Activated CD8-positive, alpha-beta memory T cell treated with anti-CD3 and anti-CD28 coated beads for 36 hours (primary cell): ENCODE results near the gene ALG14. TPM values are rescaled to one million over a fixed set of nuclear protein-coding genes. Genes with fewer than 3 reads are reported as not detected.
"Not testable (repeated sequence)": the region's sequence is repeated elsewhere in the genome, so short reads cannot be mapped to it uniquely, and the experiment has no call there.

Experiments used
- CTCF ChIA-PET: fragments of 350-600 bp; sonication (Branson Sonifier 250); formaldehyde crosslinking; loops from one replicate; lab custom pipeline; 2021; ENCODE audit warnings: antibody characterized with exemption; lab: Charles Lee
- POLR2A ChIA-PET: fragments of 350-600 bp; sonication (Branson Sonifier 250); formaldehyde crosslinking; loops from one replicate; lab custom pipeline; 2021; ENCODE audit warnings: antibody characterized with exemption; lab: Charles Lee
- total RNA-seq, 2 experiments: library from RNA; stranded (reverse); gene quantifications; one replicate each; pipeline ENCODE4 v1.2.3, GENCODE V29; 2021

The ALG14 gene
- total RNA-seq, 2 experiments from 2014 or later, result 3.7 to 4.6 TPM

DNA sequence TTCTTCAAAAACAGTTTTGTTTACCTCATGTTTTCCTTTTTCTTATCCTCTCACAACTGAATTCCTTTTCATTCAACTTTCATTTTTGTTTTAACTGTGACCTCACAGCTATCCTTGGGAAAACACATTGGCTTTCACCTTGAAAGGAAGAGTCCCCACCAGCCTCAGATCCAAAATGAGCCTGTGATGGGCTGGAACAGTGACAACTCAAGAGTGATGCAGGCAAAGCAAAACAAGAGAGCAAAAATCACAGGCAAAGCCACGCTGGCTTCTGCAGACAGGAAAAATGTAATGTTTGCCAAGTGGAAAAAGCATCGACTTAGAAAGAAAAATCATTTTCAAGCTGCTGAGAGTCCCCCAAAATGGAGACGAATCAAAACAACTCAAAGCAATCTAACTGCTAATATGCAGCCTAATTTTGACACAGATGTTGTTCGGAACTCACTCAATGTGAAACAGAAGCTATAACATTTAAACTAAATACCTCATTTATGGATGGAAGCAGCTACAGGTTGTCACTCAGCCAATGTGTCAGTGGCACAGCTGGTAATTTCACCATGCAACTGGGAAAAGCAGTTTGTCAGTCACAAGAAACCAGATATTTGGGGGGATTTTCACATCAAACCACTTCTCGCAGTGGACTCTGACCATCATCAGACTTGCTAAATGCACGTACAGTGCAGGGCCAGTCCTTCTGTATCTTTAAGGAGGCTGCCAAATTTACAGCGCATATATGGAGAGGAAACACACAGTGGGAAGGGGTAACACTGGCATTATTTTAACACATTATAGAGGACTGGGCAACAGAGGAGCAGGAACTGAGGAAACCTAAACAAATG, 50.7 kb downstream of the ALG14 start:
- CTCF ChIA-PET, result no interaction called here
- POLR2A ChIA-PET, result no interaction called here

DNA sequence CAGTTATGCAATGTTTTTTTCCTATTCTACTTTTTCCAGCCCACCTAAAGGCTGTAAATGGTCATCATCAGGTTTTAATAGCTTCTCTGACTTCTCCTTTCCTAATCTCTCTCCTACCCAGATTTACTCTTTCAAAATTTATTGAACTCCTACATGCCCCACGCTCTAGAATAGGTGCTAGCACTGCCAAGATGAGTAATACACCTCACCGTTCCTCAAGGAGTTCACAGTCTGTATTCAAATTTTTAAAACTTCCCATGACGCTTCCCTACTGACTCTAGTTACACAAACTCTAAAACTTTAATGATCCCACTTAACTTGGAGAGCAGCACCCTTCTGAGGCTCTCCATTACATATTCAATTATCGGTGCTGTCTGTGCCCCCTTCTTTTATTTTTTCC, 51.6 kb downstream of the ALG14 start:
- ChIA-PET CTCF (no interaction called here), POLR2A (no interaction called here)

- POLR2A ChIA-PET, CTCF ChIA-PET: not testable (repeated sequence)
Observed at GRCh38 chr1:95019466-95019865, 53.3 kb downstream of the ALG14 start.

DNA sequence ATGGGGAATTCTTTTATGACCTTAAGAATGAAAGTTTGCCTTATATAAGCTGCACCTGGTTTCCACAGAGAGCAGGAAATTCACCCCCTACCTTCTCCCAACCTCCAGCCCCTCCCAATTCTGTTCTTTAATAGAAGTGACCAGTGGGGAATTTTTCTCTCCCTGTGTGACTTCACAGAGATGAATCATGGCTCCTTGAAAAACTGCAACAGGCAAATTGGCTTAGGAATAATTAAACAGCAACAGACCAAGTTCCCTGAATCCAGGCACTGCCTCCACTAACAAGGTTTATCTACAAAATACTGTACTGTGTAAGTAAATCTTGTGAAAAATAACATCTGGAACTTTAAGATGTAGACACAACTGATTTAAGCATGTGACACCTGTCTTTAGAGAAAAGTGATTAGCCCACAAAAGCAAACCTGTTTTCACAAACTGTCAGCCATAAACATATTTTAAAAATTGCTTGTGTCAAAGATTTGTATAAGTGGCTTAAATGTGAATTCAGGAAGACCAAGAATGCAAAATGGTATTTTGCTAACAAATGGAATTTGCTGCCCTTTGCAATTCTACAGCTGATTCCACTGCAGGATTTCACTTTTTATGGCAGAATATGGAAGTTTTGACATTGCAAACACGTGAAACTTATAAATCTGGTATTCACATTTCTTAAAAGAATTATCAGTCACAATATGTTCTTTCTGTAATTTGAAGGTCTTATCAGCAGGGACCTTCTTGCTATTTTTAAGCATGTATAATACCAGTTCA, 54.0 kb downstream of the ALG14 start:
- CTCF ChIA-PET, result no interaction called here

GRCh38 chr1:95017775-95018174, 55.0 kb downstream of the ALG14 start:
- CTCF ChIA-PET, result no interaction called here
- POLR2A ChIA-PET, result no interaction called here

More for the DNA sequence above, 54.0 kb downstream of the ALG14 start:
- POLR2A ChIA-PET, result no interaction called here

GRCh38 chr1:95015076-95015475, 57.7 kb downstream of the ALG14 start:
- CTCF ChIA-PET, result no interaction called here
- POLR2A ChIA-PET, result no interaction called here

GRCh38 chr1:95013950-95014574, 58.7 kb downstream of the ALG14 start:
- CTCF ChIA-PET, result interaction anchor here (0.7 kb wide), 1 partner anchor 712 kb away, joined by 3 read pairs; no protein-coding TSS in a partner anchor
- POLR2A ChIA-PET, result no interaction called here

DNA sequence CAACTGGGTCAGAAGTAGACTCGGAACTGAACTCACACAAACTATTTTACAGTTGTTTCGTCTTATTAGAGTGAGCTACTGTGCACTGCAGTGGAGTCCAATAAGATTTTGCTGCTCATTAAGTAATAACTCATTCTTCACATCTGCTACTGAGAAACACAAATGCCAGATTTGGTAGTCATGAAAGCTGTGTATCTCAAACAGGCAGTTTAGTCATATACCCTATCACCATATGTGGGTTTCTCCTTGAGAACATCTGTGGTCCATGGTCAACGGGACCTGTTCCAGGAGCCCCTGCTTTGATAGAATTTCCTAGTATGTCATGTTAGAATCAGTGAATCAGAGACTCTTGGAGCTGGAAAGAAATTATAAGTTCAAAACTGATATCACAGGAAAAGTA, 60.4 kb downstream of the ALG14 start:
- POLR2A ChIA-PET, result no interaction called here
- CTCF ChIA-PET, result no interaction called here

- POLR2A ChIA-PET, result no interaction called here
- CTCF ChIA-PET, result no interaction called here
Observed at GRCh38 chr1:95010158-95010557, 62.6 kb downstream of the ALG14 start.

DNA sequence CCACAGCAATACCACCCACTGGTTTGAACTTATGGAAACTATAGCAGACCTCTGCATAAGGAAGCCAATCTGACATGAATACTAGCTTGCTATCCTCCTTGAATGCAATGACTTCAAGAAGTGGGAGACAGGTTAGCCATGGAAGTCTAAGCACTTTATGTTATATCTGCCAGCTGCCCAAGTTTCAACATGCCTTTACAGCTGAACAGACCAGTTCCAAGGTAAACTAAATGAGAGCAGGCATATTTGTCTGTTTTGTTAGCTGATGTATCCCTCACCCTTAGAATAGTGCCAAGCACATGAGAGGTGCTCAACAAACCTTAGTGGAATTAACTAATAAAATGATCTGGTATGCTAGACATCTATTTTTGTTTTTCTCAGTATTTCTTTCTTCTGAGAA, 65.1 kb downstream of the ALG14 start:
- ChIA-PET POLR2A (no interaction called here), CTCF (no interaction called here)

- CTCF ChIA-PET, result no interaction called here
- POLR2A ChIA-PET, result no interaction called here
Observed at GRCh38 chr1:95006681-95007080, 66.1 kb downstream of the ALG14 start.

- ChIA-PET CTCF (no interaction called here), POLR2A (no interaction called here)
Observed at GRCh38 chr1:95005584-95005983, 67.2 kb downstream of the ALG14 start.

- POLR2A ChIA-PET, result no interaction called here
- CTCF ChIA-PET, result interaction anchor here (0.7 kb wide), 2 partner anchors 81 to 386 kb away, joined by 3 to 4 read pairs; no protein-coding TSS in a partner anchor
Observed at GRCh38 chr1:95004013-95004412, 68.7 kb downstream of the ALG14 start.

DNA sequence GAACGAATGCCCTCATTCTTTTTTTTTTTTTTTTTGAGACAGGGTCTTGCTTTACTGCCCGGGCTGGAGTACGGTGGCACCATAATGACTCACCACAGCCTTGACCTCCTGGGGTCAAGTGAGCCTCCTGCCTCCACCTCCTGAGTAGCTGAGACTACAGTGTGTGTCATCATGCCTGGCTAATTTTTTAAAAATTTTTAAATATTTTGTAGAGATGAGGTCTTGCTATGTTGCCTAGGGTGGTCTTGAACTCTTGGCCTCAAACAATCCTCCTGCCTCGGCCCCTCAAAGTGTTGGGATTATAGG, 69.4 kb downstream of the ALG14 start:
- ChIA-PET POLR2A (no interaction called here), CTCF (interaction anchor here (0.7 kb wide), 1 partner anchor 385 kb away, joined by 3 read pairs; no protein-coding TSS in a partner anchor)

- CTCF ChIA-PET, result no interaction called here
- POLR2A ChIA-PET, result no interaction called here
Observed at GRCh38 chr1:95002540-95003432, 70.0 kb downstream of the ALG14 start.

DNA sequence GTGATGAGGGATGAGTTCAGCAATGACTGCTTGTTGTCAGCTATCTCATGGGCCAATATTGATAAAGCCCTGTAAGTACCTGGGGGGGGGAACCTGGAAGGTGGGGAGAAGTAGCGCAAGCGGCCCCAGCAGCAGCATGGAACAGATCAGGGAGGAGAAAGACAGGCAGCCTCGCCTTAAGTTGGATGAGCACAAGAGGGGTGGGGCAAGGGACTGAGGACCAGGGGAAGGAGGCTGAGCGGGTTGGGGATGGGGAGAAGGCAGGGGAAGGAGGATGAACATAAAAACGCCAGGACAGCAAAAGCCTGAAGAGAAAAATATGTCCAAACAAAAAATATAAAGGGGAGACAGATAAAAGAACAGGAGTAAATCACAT, 70.6 kb downstream of the ALG14 start:
- ChIA-PET POLR2A (no interaction called here), CTCF (no interaction called here)

GRCh38 chr1:94999456-95000131, 73.2 kb downstream of the ALG14 start:
- CTCF ChIA-PET, result no interaction called here

DNA sequence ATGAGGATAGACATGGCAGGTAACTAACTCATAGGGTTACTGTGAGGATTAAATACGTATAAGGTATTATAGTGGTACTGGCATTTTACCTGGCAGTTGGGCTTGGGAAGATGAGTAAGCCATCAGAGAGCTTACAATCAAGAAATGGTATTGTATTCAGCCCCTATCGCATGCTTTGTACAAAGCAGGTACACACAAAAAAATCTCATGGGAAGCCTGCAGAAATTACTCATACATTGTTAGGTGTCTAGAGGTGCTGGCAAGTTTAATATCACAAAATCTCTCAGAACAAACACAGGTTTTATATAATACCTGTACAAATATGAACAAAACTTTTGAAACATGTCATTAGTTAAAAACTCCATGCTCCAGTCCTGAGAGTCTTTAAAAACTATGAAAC, 74.0 kb downstream of the ALG14 start:
- POLR2A ChIA-PET, result no interaction called here
- CTCF ChIA-PET, result no interaction called here

More at GRCh38 chr1:94999456-95000131, 73.2 kb downstream of the ALG14 start:
- POLR2A ChIA-PET, result no interaction called here

DNA sequence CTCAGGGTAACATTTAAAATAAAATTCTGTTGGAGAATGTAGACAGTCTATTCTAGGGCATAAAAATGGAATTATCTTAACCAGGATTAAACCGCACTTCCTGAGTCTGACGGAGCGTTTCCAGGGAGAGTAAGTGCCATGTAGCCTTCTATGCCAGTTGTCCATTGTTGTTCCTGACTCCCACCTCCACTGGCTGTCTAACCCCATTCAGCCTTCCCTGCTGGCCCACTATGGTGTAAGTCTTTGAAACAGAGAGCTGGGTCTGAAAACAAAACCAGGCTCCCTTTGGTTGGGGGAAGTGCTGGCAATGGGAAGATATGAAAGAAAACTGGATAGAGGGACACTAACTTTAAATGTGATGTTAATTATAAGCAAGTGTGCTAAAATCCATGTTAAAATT, 74.6 kb downstream of the ALG14 start:
- CTCF ChIA-PET, result no interaction called here

More for the DNA sequence above, 74.6 kb downstream of the ALG14 start:
- POLR2A ChIA-PET, result no interaction called here
